Mesenchymal stem cell (in vitro differentiated cells and primary cell): ENCODE results near the gene OR51Q1.
A peak's percentile ranks its signal among the peaks of the same experiment; 100 is the strongest.

Source experiments
- DNase-seq: peaks from one replicate; pipeline ENCODE4 v3.0.0-alpha.2; 2013
- H2AFZ ChIP-seq: one replicate; pipeline ENCODE4 v1.6.1; 2013; ENCODE audit warnings: low read depth, mild to moderate bottlenecking, control low read depth, inconsistent platforms, low read length, moderate library complexity
- H2AK5ac ChIP-seq: 2 replicates; pipeline ENCODE4 v1.6.1; 2013; ENCODE audit warnings: low read length, moderate library complexity, mild to moderate bottlenecking, inconsistent platforms; ENCODE audit not compliant: severe bottlenecking
- H2BK120ac ChIP-seq: one replicate; pipeline ENCODE4 v1.6.1; 2013; ENCODE audit warnings: low read depth, mild to moderate bottlenecking, inconsistent platforms, low read length, moderate library complexity
- H2BK12ac ChIP-seq, 2 experiments: one replicate each; pipeline ENCODE4 v1.6.1; 2013; ENCODE audit warnings: inconsistent platforms in 2 of 2, low read length in 2 of 2, mild to moderate bottlenecking in 2 of 2, moderate library complexity in 2 of 2, control low read depth in 1 of 2
- H2BK15ac ChIP-seq: one replicate; pipeline ENCODE4 v1.6.1; 2013; ENCODE audit warnings: mild to moderate bottlenecking, low read depth, inconsistent platforms; ENCODE audit not compliant: poor library complexity, severe bottlenecking
- H2BK5ac ChIP-seq: 2 replicates; pipeline ENCODE4 v1.6.1; 2013; ENCODE audit warnings: low read depth, mild to moderate bottlenecking, low read length, control low read depth, inconsistent platforms; ENCODE audit not compliant: poor library complexity, severe bottlenecking
- H3K14ac ChIP-seq, 2 experiments: one replicate each; pipeline ENCODE4 v1.6.1; 2013; ENCODE audit warnings: inconsistent platforms in 2 of 2, low read length in 2 of 2, control low read depth in 1 of 2, mild to moderate bottlenecking in 1 of 2, moderate library complexity in 1 of 2
- H3K18ac ChIP-seq, 2 experiments: one replicate each; pipeline ENCODE4 v1.6.1; 2013; ENCODE audit warnings: inconsistent platforms in 2 of 2, low read length in 2 of 2, control low read depth in 1 of 2, low read depth in 1 of 2, mild to moderate bottlenecking in 1 of 2
- H3K23ac ChIP-seq, 2 experiments: one replicate each; pipeline ENCODE4 v1.6.1; 2013; ENCODE audit warnings: inconsistent platforms in 2 of 2, low read length in 2 of 2, mild to moderate bottlenecking in 2 of 2, moderate library complexity in 2 of 2, control low read depth in 1 of 2
- H3K27ac ChIP-seq: 2 replicates; pipeline ENCODE4 v1.5.1; 2013; ENCODE audit warnings: mild to moderate bottlenecking, moderate library complexity, low read length, control low read depth, inconsistent platforms; ENCODE audit not compliant: poor library complexity, severe bottlenecking
- H3K27me3 ChIP-seq, 2 experiments: 2 replicates each; pipeline versions ENCODE4 v1.6.1 to v1.7.0; 2013; ENCODE audit warnings: low read length in 2 of 2, mild to moderate bottlenecking in 2 of 2, moderate library complexity in 2 of 2, control low read depth in 1 of 2, inconsistent platforms in 1 of 2; ENCODE audit not compliant: control insufficient read depth in 1 of 2, insufficient read depth in 1 of 2
- H3K36me3 ChIP-seq, 2 experiments: 2 replicates each; pipeline versions ENCODE4 v1.6.1 to v1.7.0; 2013; ENCODE audit warnings: low read length in 2 of 2, control low read depth in 1 of 2, inconsistent platforms in 1 of 2, low read depth in 1 of 2, mild to moderate bottlenecking in 1 of 2; ENCODE audit not compliant: insufficient read depth in 2 of 2, control insufficient read depth in 1 of 2
- H3K4ac ChIP-seq, 2 experiments: one replicate each; pipeline ENCODE4 v1.6.1; 2013; ENCODE audit warnings: inconsistent platforms in 2 of 2, low read length in 2 of 2, mild to moderate bottlenecking in 2 of 2, moderate library complexity in 2 of 2, control low read depth in 1 of 2, low read depth in 1 of 2
- H3K4me1 ChIP-seq: 2 replicates; pipeline ENCODE4 v1.6.1; 2013; ENCODE audit warnings: low read depth, low read length, control low read depth; ENCODE audit not compliant: control insufficient read depth, insufficient read depth
- H3K4me2 ChIP-seq: 2 replicates; pipeline ENCODE4 v1.6.1; 2013; ENCODE audit warnings: low read length, mild to moderate bottlenecking, inconsistent platforms; ENCODE audit not compliant: poor library complexity, severe bottlenecking
- H3K4me3 ChIP-seq, 2 experiments: 2 replicates each; pipeline versions ENCODE4 v1.5.1 to v1.7.0; 2013; ENCODE audit warnings: low read length in 2 of 2, mild to moderate bottlenecking in 2 of 2, control low read depth in 1 of 2, low read depth in 1 of 2; ENCODE audit not compliant: insufficient read depth in 1 of 2
- H3K79me1 ChIP-seq: replicated peaks from 2 replicates; pipeline ENCODE4 v1.6.1; 2013; ENCODE audit warnings: mild to moderate bottlenecking, control low read depth, low read length, inconsistent platforms; ENCODE audit not compliant: poor library complexity, severe bottlenecking
- H3K9ac ChIP-seq: 2 replicates; pipeline ENCODE4 v1.7.0; 2013; ENCODE audit warnings: mild to moderate bottlenecking, low read length, moderate library complexity
- H3K9me3 ChIP-seq: 2 replicates; pipeline ENCODE4 v1.7.0; 2013; ENCODE audit warnings: mild to moderate bottlenecking, low read length; ENCODE audit not compliant: control insufficient read depth
- H4K8ac ChIP-seq: one replicate; pipeline ENCODE4 v1.6.1; 2013; ENCODE audit warnings: inconsistent platforms, mild to moderate bottlenecking, low read length, moderate library complexity
- H4K91ac ChIP-seq: one replicate; pipeline ENCODE4 v1.6.1; 2013; ENCODE audit warnings: mild to moderate bottlenecking, low read length, inconsistent platforms
- WGBS: methylation state at CpG from one replicate; pipeline ENCODE4 v1.1.7; 2013; ENCODE audit warnings: mixed read lengths; 5-methylcytosine and 5-hydroxymethylcytosine counted together

The OR51Q1 gene

DNA sequence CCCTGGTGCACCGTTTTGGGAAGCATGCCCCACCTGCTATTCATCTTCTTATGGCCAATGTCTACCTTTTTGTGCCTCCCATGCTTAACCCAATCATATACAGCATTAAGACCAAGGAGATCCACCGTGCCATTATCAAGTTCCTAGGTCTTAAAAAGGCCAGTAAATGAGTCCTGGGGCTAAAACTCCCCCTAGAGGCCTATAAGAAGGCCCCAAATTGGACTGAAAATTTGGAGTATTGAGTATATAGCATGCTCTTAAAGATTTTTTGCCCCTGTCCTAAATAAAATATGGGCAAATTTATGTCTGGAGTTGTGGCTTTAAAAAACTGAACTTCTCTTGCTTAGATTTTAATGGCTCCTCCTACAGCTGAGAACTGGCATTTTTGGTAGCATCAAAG lies 31.7 kb upstream of the OR51Q1 start:
- no peak overlapping the region for H3K18ac ChIP-seq
- H2AFZ ChIP-seq: no peak overlapping the region
- no peak overlapping the region for H2BK12ac ChIP-seq
- no peaks in the 10 kb centered on the region for H3K36me3 ChIP-seq
- H4K91ac ChIP-seq: no peak overlapping the region
- no peak overlapping the region for H3K4me3 ChIP-seq
- no peak overlapping the region for H2BK120ac ChIP-seq
- H2BK15ac ChIP-seq: no peak overlapping the region
- H3K4me1 ChIP-seq: no peaks in the 10 kb centered on the region
- H3K79me1 ChIP-seq: no peaks in the 10 kb centered on the region
- no peak for DNase-seq
- H3K9ac ChIP-seq: no peak overlapping the region
- no peak overlapping the region for H4K8ac ChIP-seq
- no peak overlapping the region for H2AK5ac ChIP-seq
- no peaks in the 10 kb centered on the region for H3K27me3 ChIP-seq
- no peak overlapping the region for H3K14ac ChIP-seq
- no peak overlapping the region for H3K23ac ChIP-seq
- H3K4ac ChIP-seq: no peak overlapping the region
- no peaks in the 10 kb centered on the region for H3K9me3 ChIP-seq
- 72% methylated on average over 2 of the region's 2 CpGs for WGBS
- no peak overlapping the region for H3K4me2 ChIP-seq
- H3K27ac ChIP-seq: no peak overlapping the region
- H2BK5ac ChIP-seq: no peak overlapping the region

DNA sequence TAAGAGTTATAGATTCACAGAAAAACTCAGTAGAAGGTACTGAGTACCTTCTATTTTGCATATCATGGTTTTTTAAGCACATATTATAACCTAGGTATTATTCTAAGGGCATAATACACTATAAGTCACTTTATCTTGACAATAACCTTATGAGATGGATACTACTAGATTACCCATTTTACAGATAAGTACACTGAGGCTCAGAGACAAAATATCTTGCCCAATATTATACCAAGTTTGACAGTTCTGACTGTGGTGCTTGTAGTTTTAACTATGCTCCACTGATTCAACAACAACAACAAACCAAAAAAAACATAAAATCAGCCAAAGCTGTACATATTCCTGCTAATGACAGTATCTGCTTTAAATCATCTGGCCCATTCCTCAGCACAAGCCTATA lies 27.8 kb upstream of the OR51Q1 start:
- H2AFZ ChIP-seq: no peak overlapping the region
- H3K4me3 ChIP-seq: no peak overlapping the region
- no peak overlapping the region for H2BK15ac ChIP-seq
- no peak overlapping the region for H3K4ac ChIP-seq
- no peak overlapping the region for H2BK120ac ChIP-seq
- H3K14ac ChIP-seq: no peak overlapping the region
- no peak overlapping the region for H4K8ac ChIP-seq
- H3K9me3 ChIP-seq: no peaks in the 10 kb centered on the region
- H3K23ac ChIP-seq: no peak overlapping the region
- no peaks in the 10 kb centered on the region for H3K4me1 ChIP-seq
- H2BK5ac ChIP-seq: no peak overlapping the region
- no peak for DNase-seq
- H4K91ac ChIP-seq: no peak overlapping the region
- no peak overlapping the region for H2BK12ac ChIP-seq
- H2AK5ac ChIP-seq: no peak overlapping the region
- no peaks in the 10 kb centered on the region for H3K36me3 ChIP-seq
- H3K18ac ChIP-seq: no peak overlapping the region
- no peak overlapping the region for H3K9ac ChIP-seq
- H3K4me2 ChIP-seq: no peak overlapping the region
- peaks cover 0 to 3% of the 10 kb centered on the region in 2 experiments for H3K27me3 ChIP-seq
- H3K79me1 ChIP-seq: no peaks in the 10 kb centered on the region
- no peak overlapping the region for H3K27ac ChIP-seq

DNA sequence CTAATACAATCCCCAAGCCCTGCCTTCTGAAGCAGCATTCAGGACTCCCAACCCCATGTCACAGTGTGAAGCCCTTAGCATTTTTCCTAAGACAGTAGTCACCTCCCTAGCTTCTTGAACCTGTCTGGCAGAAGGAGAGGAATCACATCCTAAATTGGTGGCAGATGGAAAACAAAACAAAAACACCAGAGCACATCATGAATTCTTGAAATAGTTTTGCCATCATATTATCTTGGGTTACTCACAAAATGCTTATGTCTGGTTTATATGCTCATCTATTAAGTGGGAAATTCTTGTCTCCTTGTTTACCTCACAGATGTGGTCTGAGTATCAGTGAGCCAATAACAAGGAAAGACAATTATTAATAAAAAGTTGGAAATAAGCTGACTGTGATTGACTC lies 23.0 kb upstream of the OR51Q1 start:
- H3K27ac ChIP-seq: peak overlapping the region; percentile 10
- no peak overlapping the region for H3K9ac ChIP-seq
- peaks cover 0 to 3% of the 10 kb centered on the region in 2 experiments for H3K27me3 ChIP-seq
- no peak overlapping the region for H2AFZ ChIP-seq
- H3K79me1 ChIP-seq: no peaks in the 10 kb centered on the region
- no peak overlapping the region for H2BK12ac ChIP-seq
- no peak overlapping the region for H3K4me3 ChIP-seq
- no peak for DNase-seq
- no peak overlapping the region for H2AK5ac ChIP-seq
- H4K8ac ChIP-seq: no peak overlapping the region
- H3K4me2 ChIP-seq: no peak overlapping the region
- H3K18ac ChIP-seq: no peak overlapping the region
- H2BK5ac ChIP-seq: no peak overlapping the region
- H3K4me1 ChIP-seq: no peaks in the 10 kb centered on the region
- no peak overlapping the region for H3K23ac ChIP-seq
- H3K4ac ChIP-seq: no peak overlapping the region
- no peaks in the 10 kb centered on the region for H3K36me3 ChIP-seq
- no peak overlapping the region for H3K14ac ChIP-seq
- H4K91ac ChIP-seq: no peak overlapping the region
- no peaks in the 10 kb centered on the region for H3K9me3 ChIP-seq
- no peak overlapping the region for H2BK120ac ChIP-seq
- no peak overlapping the region for H2BK15ac ChIP-seq

DNA sequence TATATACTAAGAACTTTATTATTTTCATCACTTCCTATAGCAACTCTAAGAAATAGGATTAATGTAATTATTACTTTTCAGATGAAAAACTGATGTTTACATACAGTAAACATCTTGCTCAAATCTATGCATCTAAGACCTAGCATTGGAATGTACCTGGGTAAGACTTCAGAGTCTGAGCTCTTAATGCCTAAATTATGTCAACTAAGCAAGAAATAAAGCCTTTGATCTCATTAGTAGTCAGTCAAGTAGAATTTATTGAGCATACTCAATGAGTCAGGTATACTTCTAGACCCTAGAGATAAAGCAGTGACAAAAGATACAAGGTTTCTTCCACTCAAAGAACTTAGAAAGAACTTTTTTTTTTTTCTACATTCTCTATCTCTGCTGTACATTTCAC lies 16.7 kb upstream of the OR51Q1 start:
- Histone ChIP-seq H2AFZ (no peak overlapping the region), H4K91ac (no peak overlapping the region), H4K8ac (no peak overlapping the region), H3K18ac (no peak overlapping the region), H3K36me3 (no peaks in the 10 kb centered on the region), H3K4ac (no peak overlapping the region), H3K4me3 (no peak overlapping the region), H3K4me2 (no peak overlapping the region), H2AK5ac (no peak overlapping the region), H3K9me3 (no peaks in the 10 kb centered on the region), H3K23ac (no peak overlapping the region), H2BK120ac (no peak overlapping the region), H2BK12ac (no peak overlapping the region), H3K79me1 (no peaks in the 10 kb centered on the region), H3K27me3 (no peaks in the 10 kb centered on the region), H3K27ac (no peak overlapping the region), H2BK5ac (no peak overlapping the region), H3K14ac (no peak overlapping the region), H3K9ac (no peak overlapping the region), H2BK15ac (no peak overlapping the region), H3K4me1 (no peaks in the 10 kb centered on the region)
- no peak for DNase-seq
